Measurements from ENCODE around the gene ALG9. TPM values are rescaled to one million over a fixed set of nuclear protein-coding genes. Genes with fewer than 3 reads are reported as not detected.
A peak's percentile ranks its signal among the peaks of the same experiment; 100 is the strongest.

The ALG9 gene
- total RNA-seq, 4 donors from 2014 or later: 35.3 to 44.9 (median 36.6) TPM

DNA sequence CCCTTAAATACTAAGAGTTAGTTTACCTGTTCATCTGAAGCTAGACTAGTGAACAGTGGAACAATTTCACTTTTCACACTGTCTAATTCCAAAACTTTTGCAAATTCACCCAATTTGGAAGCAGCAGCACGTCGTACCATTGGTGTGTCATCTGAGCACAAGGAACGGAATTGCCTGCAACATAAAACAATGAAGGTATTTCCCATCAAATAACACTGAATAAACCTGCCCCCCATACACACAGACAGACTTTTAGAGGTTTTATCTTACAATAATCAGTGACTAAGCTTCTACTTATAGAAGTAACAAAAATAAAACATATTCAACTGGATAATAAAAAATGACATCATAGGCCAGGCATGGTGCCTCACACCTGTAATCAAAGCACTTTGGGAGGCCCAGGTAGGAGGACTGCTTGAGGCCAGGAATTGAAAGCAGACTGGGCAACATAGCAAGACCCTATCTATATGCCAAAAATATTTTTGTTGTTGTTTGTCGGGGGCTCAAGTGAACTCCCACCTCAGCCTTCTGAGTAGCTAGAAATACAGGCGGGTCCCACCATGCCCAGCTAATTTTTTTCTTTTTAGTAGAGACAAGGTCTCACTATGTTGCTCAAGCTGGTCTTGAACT, 111.5 kb downstream of the ALG9 start:
- Histone ChIP-seq H3K27ac (peak overlapping the region in 1 of 3 donors; percentile 35), H3K4me1 (peaks cover 4% of the 10 kb centered on the region in 2 donors), H3K27me3 (no peaks in the 10 kb centered on the region), H3K9me3 (no peaks in the 10 kb centered on the region), H3K4me3 (replicated peaks in 1 of 3) (no peak overlapping the region), H3K36me3 (peaks cover 32 to 37% of the 10 kb centered on the region in 2 donors)
- intact Hi-C loops (cut with DNase I): no loop called here
- TF ChIP-seq, protein P1, sequence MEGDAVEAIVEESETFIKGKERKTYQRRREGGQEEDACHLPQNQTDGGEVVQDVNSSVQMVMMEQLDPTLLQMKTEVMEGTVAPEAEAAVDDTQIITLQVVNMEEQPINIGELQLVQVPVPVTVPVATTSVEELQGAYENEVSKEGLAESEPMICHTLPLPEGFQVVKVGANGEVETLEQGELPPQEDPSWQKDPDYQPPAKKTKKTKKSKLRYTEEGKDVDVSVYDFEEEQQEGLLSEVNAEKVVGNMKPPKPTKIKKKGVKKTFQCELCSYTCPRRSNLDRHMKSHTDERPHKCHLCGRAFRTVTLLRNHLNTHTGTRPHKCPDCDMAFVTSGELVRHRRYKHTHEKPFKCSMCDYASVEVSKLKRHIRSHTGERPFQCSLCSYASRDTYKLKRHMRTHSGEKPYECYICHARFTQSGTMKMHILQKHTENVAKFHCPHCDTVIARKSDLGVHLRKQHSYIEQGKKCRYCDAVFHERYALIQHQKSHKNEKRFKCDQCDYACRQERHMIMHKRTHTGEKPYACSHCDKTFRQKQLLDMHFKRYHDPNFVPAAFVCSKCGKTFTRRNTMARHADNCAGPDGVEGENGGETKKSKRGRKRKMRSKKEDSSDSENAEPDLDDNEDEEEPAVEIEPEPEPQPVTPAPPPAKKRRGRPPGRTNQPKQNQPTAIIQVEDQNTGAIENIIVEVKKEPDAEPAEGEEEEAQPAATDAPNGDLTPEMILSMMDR (IDR thresholded peaks at IDR 0.05): no peak
- no peak for TF ChIP-seq POLR2A (IDR thresholded peaks at IDR 0.05)
- no peak for DNase-seq
- 74 to 85% methylated on average over 5 of the region's 5 CpGs for WGBS, 2 donors

DNA sequence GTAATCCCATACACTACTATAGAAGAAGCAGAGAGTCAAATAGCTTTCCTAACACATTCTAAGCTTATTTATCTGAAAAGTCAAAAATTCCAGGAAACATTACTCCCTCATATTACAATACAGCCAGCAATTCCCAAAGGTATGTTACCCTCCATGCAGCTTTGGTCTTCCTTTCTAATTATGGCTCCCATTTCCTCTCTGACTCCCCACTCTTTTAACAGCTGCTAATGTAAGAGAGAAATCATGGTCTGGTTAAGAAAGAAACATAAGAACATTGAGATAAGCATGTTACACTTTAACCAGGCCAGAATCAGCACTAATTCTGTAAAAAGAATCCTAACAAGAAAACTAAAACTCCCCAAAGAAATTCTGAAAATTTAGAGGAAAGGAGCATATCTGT, 112.0 kb downstream of the ALG9 start:
- TF ChIP-seq, protein P1 (IDR thresholded peaks at IDR 0.05): no peak
- no peak for TF ChIP-seq POLR2A (IDR thresholded peaks at IDR 0.05)
- Histone ChIP-seq H3K27me3 (no peaks in the 10 kb centered on the region), H3K36me3 (peaks cover 37 to 41% of the 10 kb centered on the region in 2 donors), H3K4me3 (replicated peaks in 1 of 3) (no peak overlapping the region), H3K4me1 (peaks cover 0 to 4% of the 10 kb centered on the region in 2 donors), H3K9me3 (no peaks in the 10 kb centered on the region), H3K27ac (peak overlapping the region in 1 of 3 donors; percentile 35)
- no peak for DNase-seq
- intact Hi-C loops (cut with DNase I): no loop called here

DNA sequence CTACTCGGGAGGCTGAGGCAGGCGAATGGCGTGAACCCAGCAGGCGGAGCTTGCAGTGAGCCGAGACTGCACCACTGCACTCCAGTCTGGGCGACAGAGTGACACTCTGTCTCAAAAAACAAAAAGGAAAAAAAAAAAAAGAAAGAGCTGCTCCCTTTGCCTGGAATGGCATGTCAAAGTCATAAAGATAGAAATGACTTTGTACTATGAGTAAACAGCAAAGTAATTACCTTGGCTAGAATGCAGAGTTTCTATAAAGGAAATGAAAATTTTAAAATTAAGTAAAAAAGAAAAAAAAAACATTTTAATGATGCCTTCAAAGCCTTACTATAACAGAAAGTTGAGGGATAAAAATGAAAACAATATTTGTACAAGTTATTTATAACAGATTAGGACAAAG, 115.3 kb downstream of the ALG9 start:
- H3K27me3 ChIP-seq: no peaks in the 10 kb centered on the region
- TF ChIP-seq, protein P1 (IDR thresholded peaks at IDR 0.05): no peak
- TF ChIP-seq POLR2A (IDR thresholded peaks at IDR 0.05): no peak
- no peak overlapping the region for H3K4me3 ChIP-seq (replicated peaks in 1 of 3)
- no peak for DNase-seq
- H3K27ac ChIP-seq: no peak overlapping the region
- H3K9me3 ChIP-seq: no peaks in the 10 kb centered on the region
- H3K36me3 ChIP-seq: peaks cover 59 to 63% of the 10 kb centered on the region in 2 donors
- H3K4me1 ChIP-seq: no peaks in the 10 kb centered on the region
- WGBS, 2 donors: 93 to 96% methylated on average over 6 of the region's 6 CpGs
- intact Hi-C loops (cut with DNase I): no loop called here

DNA sequence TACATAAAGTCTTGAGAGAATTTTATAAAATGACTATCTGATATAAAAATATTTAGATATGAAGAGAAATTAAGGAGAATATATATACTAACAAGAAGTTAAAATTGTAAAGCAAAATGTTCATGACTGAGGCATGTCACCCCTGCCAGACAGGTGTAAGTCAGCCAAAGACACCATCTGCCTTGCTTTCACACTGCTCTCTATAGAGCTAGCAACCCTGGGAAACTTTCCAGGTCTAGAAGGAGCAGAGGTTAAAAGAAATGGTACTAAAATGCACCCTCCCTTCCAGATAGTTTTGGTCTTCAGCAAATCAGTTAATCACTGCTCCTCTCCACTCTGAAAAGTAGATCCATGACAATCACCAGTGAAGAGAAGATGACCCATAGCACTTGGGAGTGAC, 121.7 kb downstream of the ALG9 start:
- Histone ChIP-seq H3K4me3 (replicated peaks in 1 of 3) (no peak overlapping the region), H3K36me3 (peaks cover 32 to 43% of the 10 kb centered on the region in 2 donors)

More for the DNA sequence above, 121.7 kb downstream of the ALG9 start:
- H3K9me3 ChIP-seq: no peaks in the 10 kb centered on the region
- H3K27ac ChIP-seq: no peak overlapping the region
- H3K27me3 ChIP-seq: no peaks in the 10 kb centered on the region
- peaks cover 0 to 16% of the 10 kb centered on the region in 2 donors for H3K4me1 ChIP-seq
- intact Hi-C loops (cut with DNase I): no loop called here
- TF ChIP-seq POLR2A (IDR thresholded peaks at IDR 0.05): no peak
- TF ChIP-seq, protein P1 (IDR thresholded peaks at IDR 0.05): no peak
- DNase-seq: no peak

Data from thyroid gland (tissue), 4 donors.